ENCODE results near the gene NFIL3.

The NFIL3 gene

DNA sequence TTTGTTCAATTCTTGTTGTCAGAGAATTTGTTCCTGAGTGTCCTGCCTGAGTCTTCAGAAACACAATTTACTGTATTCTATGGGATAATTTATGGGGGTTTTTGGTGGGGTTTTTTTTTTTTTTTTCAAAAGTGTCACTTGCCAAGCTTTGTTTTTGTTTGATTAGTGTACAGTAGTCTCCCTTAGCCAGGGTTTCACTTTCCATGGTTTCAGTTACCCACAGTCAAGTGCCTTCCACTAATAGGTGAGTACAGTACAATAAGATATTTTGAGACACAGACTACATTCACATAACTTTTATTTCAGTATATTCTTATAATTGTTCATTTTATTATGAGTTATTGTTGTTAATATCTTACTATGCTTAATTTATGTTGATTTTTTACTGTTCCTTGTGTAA lies 36.9 kb downstream of the NFIL3 start:
- no peak overlapping the region for H3K56ac ChIP-seq (ENCODE audit: low read length)
- H3K4me3 ChIP-seq (ENCODE audit: low read length): no peak overlapping the region
- no peak overlapping the region for H2AK5ac ChIP-seq (ENCODE audit: low read length)
- H3K9ac ChIP-seq (ENCODE audit: low read length): no peak overlapping the region
- H4K8ac ChIP-seq (ENCODE audit: low read depth, low read length): no peak overlapping the region
- no peak for DNase-seq
- H3K27me3 ChIP-seq (ENCODE audit: insufficient read depth, low read length, poor library complexity): no peaks in the 10 kb centered on the region
- no peak overlapping the region for H3K4ac ChIP-seq (ENCODE audit: low read depth, low read length)
- no peak overlapping the region for H2BK15ac ChIP-seq (replicated peaks; ENCODE audit: low read depth)
- H3K79me2 ChIP-seq (ENCODE audit: control insufficient read depth, insufficient read depth, low read length): no peaks in the 10 kb centered on the region
- H3K36me3 ChIP-seq (ENCODE audit: control insufficient read depth, insufficient read depth, low read length): no peaks in the 10 kb centered on the region
- H3K4me1 ChIP-seq (ENCODE audit: control insufficient read depth, low read depth, low read length): no peaks in the 10 kb centered on the region
- H3K4me2 ChIP-seq (ENCODE audit: low read length): no peak overlapping the region
- no peak overlapping the region for H2BK120ac ChIP-seq (ENCODE audit: low read depth, low read length)
- no peak overlapping the region for H3K27ac ChIP-seq (ENCODE audit: low read depth, low read length)
- H2BK5ac ChIP-seq (ENCODE audit: low read length): no peak overlapping the region
- no peak overlapping the region for H3K23ac ChIP-seq (ENCODE audit: low read length)
- no peaks in the 10 kb centered on the region for H3K79me1 ChIP-seq (ENCODE audit: low read length)
- H3K18ac ChIP-seq (ENCODE audit: low read length): no peak overlapping the region
- no peak overlapping the region for H4K5ac ChIP-seq (ENCODE audit: low read length)

DNA sequence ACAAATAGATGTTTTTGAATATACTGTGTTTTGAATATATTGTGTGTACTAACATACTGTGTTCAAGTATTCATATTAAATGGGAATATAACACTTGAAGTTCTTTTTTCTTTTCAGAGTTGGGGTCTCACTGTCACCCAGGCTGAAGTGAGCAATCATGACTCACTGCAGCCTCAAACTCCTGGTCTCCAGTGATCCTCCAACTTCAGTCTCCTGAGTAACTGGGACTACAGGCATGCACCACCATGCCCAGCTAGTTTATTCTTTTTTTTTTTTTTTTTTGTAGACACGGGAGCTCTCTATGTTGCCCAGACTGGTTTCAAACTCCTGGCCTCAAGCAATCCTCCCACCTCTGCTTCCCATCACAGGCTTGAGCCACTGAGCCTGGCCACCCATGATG lies 38.7 kb downstream of the NFIL3 start:
- H3K9ac ChIP-seq (ENCODE audit: low read length): no peak overlapping the region
- no peak overlapping the region for H3K4me3 ChIP-seq (ENCODE audit: low read length)
- no peak overlapping the region for H2AK5ac ChIP-seq (ENCODE audit: low read length)
- H3K79me2 ChIP-seq (ENCODE audit: control insufficient read depth, insufficient read depth, low read length): no peaks in the 10 kb centered on the region
- no peak overlapping the region for H4K5ac ChIP-seq (ENCODE audit: low read length)
- no peaks in the 10 kb centered on the region for H3K27me3 ChIP-seq (ENCODE audit: insufficient read depth, low read length, poor library complexity)
- H2BK120ac ChIP-seq (ENCODE audit: low read depth, low read length): no peak overlapping the region
- no peak overlapping the region for H4K8ac ChIP-seq (ENCODE audit: low read depth, low read length)
- H2BK5ac ChIP-seq (ENCODE audit: low read length): no peak overlapping the region
- no peak overlapping the region for H3K18ac ChIP-seq (ENCODE audit: low read length)
- H3K27ac ChIP-seq (ENCODE audit: low read depth, low read length): no peak overlapping the region
- H3K79me1 ChIP-seq (ENCODE audit: low read length): no peaks in the 10 kb centered on the region
- H3K4me2 ChIP-seq (ENCODE audit: low read length): no peak overlapping the region
- H3K36me3 ChIP-seq (ENCODE audit: control insufficient read depth, insufficient read depth, low read length): no peaks in the 10 kb centered on the region
- no peak overlapping the region for H3K4ac ChIP-seq (ENCODE audit: low read depth, low read length)
- DNase-seq: no peak
- no peak overlapping the region for H3K23ac ChIP-seq (ENCODE audit: low read length)
- H2BK15ac ChIP-seq (replicated peaks; ENCODE audit: low read depth): no peak overlapping the region
- H3K56ac ChIP-seq (ENCODE audit: low read length): no peak overlapping the region
- WGBS (ENCODE audit: extremely low coverage, insufficient coverage, low lambda C conversion rate): no CpG with 5 or more reads among the region's 1 CpG
- H3K4me1 ChIP-seq (ENCODE audit: control insufficient read depth, low read depth, low read length): no peaks in the 10 kb centered on the region

DNA sequence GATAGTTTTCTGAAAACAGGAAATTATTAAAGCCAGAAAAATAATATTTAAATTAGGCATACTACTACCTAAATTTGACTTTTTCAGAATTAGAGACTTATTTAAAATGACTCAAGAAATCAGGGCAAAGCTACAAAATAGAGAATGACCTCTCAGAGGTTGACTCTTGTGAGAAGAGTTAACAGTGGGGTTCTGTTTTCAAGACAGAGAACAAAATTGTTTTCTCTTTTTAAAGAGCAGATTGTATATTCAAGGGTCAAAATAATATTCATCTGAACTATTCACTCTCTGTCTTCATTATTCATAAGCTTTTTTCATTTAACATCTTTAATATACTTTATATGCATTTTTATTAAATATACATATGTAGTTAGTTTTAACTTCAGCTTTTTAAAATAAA lies 40.1 kb downstream of the NFIL3 start:
- H2BK5ac ChIP-seq (ENCODE audit: low read length): no peak overlapping the region
- H3K4me2 ChIP-seq (ENCODE audit: low read length): no peak overlapping the region
- no peaks in the 10 kb centered on the region for H3K36me3 ChIP-seq (ENCODE audit: control insufficient read depth, insufficient read depth, low read length)
- H3K27ac ChIP-seq (ENCODE audit: low read depth, low read length): no peak overlapping the region
- H3K4ac ChIP-seq (ENCODE audit: low read depth, low read length): no peak overlapping the region
- H3K23ac ChIP-seq (ENCODE audit: low read length): no peak overlapping the region
- H3K56ac ChIP-seq (ENCODE audit: low read length): no peak overlapping the region
- no peak overlapping the region for H3K4me3 ChIP-seq (ENCODE audit: low read length)
- no peaks in the 10 kb centered on the region for H3K27me3 ChIP-seq (ENCODE audit: insufficient read depth, low read length, poor library complexity)
- no peak overlapping the region for H3K9ac ChIP-seq (ENCODE audit: low read length)
- H3K79me2 ChIP-seq (ENCODE audit: control insufficient read depth, insufficient read depth, low read length): no peaks in the 10 kb centered on the region
- H3K79me1 ChIP-seq (ENCODE audit: low read length): no peaks in the 10 kb centered on the region
- no peak overlapping the region for H3K18ac ChIP-seq (ENCODE audit: low read length)
- no peak overlapping the region for H2BK15ac ChIP-seq (replicated peaks; ENCODE audit: low read depth)
- H4K5ac ChIP-seq (ENCODE audit: low read length): no peak overlapping the region
- no peak for DNase-seq
- no peak overlapping the region for H2AK5ac ChIP-seq (ENCODE audit: low read length)
- no peak overlapping the region for H2BK120ac ChIP-seq (ENCODE audit: low read depth, low read length)
- H4K8ac ChIP-seq (ENCODE audit: low read depth, low read length): no peak overlapping the region
- H3K4me1 ChIP-seq (ENCODE audit: control insufficient read depth, low read depth, low read length): no peaks in the 10 kb centered on the region

DNA sequence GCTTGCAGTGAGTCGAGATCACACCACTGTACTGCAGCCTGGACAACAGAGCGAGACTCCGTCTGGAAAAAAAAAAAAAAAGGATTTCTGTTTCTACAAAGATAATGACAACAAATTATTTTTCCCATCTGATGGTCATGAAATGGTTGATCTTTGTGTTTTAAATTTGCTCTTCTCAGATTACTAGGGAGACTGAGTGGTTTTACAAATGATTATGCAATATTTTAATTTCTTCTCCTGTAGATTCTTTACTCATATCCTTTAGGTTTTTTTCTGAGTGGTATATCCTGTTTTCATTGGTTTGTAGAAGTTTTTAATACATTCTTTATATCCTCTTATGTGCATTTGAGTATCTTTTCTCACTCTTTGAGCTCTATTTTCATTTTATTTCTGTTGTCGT lies 41.3 kb downstream of the NFIL3 start:
- H3K4me1 ChIP-seq (ENCODE audit: control insufficient read depth, low read depth, low read length): no peaks in the 10 kb centered on the region
- H3K36me3 ChIP-seq (ENCODE audit: control insufficient read depth, insufficient read depth, low read length): no peaks in the 10 kb centered on the region
- DNase-seq: no peak
- WGBS (ENCODE audit: extremely low coverage, insufficient coverage, low lambda C conversion rate): no CpG with 5 or more reads among the region's 4 CpGs
- no peak overlapping the region for H3K4me2 ChIP-seq (ENCODE audit: low read length)
- H2AK5ac ChIP-seq (ENCODE audit: low read length): no peak overlapping the region
- no peak overlapping the region for H3K4ac ChIP-seq (ENCODE audit: low read depth, low read length)
- H2BK15ac ChIP-seq (replicated peaks; ENCODE audit: low read depth): no peak overlapping the region
- no peak overlapping the region for H2BK5ac ChIP-seq (ENCODE audit: low read length)
- no peak overlapping the region for H4K5ac ChIP-seq (ENCODE audit: low read length)
- H3K56ac ChIP-seq (ENCODE audit: low read length): no peak overlapping the region
- H3K79me1 ChIP-seq (ENCODE audit: low read length): no peaks in the 10 kb centered on the region
- no peak overlapping the region for H3K23ac ChIP-seq (ENCODE audit: low read length)
- H3K4me3 ChIP-seq (ENCODE audit: low read length): no peak overlapping the region
- H3K27ac ChIP-seq (ENCODE audit: low read depth, low read length): no peak overlapping the region
- no peaks in the 10 kb centered on the region for H3K27me3 ChIP-seq (ENCODE audit: insufficient read depth, low read length, poor library complexity)
- no peak overlapping the region for H3K18ac ChIP-seq (ENCODE audit: low read length)
- no peak overlapping the region for H3K9ac ChIP-seq (ENCODE audit: low read length)
- H4K8ac ChIP-seq (ENCODE audit: low read depth, low read length): no peak overlapping the region
- H3K79me2 ChIP-seq (ENCODE audit: control insufficient read depth, insufficient read depth, low read length): no peaks in the 10 kb centered on the region
- H2BK120ac ChIP-seq (ENCODE audit: low read depth, low read length): no peak overlapping the region

DNA sequence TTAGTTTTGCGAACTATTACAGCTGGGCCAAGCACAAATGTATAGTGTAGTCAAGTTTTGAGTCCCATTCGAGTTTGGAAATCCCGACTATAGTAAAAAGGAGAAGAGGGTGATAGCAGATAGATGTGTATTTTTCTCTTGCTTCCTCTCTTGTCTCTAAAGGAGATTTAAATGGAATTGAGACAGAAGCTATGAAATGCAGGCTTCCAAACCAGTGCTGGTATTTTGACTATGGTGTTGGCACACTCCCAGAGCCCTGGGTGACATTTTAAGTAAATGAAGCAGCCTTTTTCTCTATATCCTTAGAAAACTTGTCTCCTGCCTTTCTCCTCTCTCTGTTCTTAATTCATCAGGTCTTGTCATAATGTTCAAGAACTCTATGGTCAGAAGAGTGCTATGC lies 44.2 kb downstream of the NFIL3 start:
- H3K27ac ChIP-seq (ENCODE audit: low read depth, low read length): no peak overlapping the region
- H3K4me1 ChIP-seq (ENCODE audit: control insufficient read depth, low read depth, low read length): no peaks in the 10 kb centered on the region
- H3K27me3 ChIP-seq (ENCODE audit: insufficient read depth, low read length, poor library complexity): no peaks in the 10 kb centered on the region
- H3K4ac ChIP-seq (ENCODE audit: low read depth, low read length): no peak overlapping the region
- no peak for DNase-seq
- H2BK5ac ChIP-seq (ENCODE audit: low read length): no peak overlapping the region
- no peak overlapping the region for H3K4me3 ChIP-seq (ENCODE audit: low read length)
- H3K4me2 ChIP-seq (ENCODE audit: low read length): no peak overlapping the region
- no peak overlapping the region for H2BK120ac ChIP-seq (ENCODE audit: low read depth, low read length)
- H4K8ac ChIP-seq (ENCODE audit: low read depth, low read length): no peak overlapping the region
- H3K23ac ChIP-seq (ENCODE audit: low read length): no peak overlapping the region
- H3K79me1 ChIP-seq (ENCODE audit: low read length): no peaks in the 10 kb centered on the region
- no peaks in the 10 kb centered on the region for H3K79me2 ChIP-seq (ENCODE audit: control insufficient read depth, insufficient read depth, low read length)
- no peak overlapping the region for H4K5ac ChIP-seq (ENCODE audit: low read length)
- H2BK15ac ChIP-seq (replicated peaks; ENCODE audit: low read depth): no peak overlapping the region
- H3K18ac ChIP-seq (ENCODE audit: low read length): no peak overlapping the region
- WGBS (ENCODE audit: extremely low coverage, insufficient coverage, low lambda C conversion rate): no CpG with 5 or more reads among the region's 3 CpGs
- no peak overlapping the region for H3K56ac ChIP-seq (ENCODE audit: low read length)
- no peak overlapping the region for H3K9ac ChIP-seq (ENCODE audit: low read length)
- no peaks in the 10 kb centered on the region for H3K36me3 ChIP-seq (ENCODE audit: control insufficient read depth, insufficient read depth, low read length)
- H2AK5ac ChIP-seq (ENCODE audit: low read length): no peak overlapping the region

DNA sequence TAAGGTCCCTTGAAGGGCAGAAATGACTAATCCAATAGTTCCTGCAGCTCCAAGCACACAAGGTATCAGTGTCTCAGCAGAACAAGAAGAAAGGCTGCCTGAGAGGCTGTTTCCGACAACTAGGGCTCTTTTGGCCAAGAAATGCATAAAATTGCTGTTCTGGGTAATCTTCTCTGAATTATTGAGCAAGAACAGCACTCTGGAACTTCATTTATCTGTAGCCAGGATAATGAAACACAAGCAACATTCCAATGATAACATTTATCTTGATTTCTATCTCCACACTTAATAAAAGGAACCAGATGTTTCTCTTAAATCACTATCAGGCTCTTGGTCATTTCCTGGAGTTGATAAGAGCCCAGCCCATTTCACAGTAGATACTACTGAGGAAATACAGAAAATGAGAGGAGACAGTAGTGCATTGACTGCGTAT lies 44.9 kb downstream of the NFIL3 start:
- Histone ChIP-seq H2BK5ac (ENCODE audit: low read length) (no peak overlapping the region), H2BK15ac (replicated peaks; ENCODE audit: low read depth) (no peak overlapping the region), H3K79me1 (ENCODE audit: low read length) (no peaks in the 10 kb centered on the region), H3K56ac (ENCODE audit: low read length) (no peak overlapping the region), H3K4ac (ENCODE audit: low read depth, low read length) (no peak overlapping the region), H4K8ac (ENCODE audit: low read depth, low read length) (no peak overlapping the region), H3K23ac (ENCODE audit: low read length) (no peak overlapping the region), H3K18ac (ENCODE audit: low read length) (no peak overlapping the region), H3K4me1 (ENCODE audit: control insufficient read depth, low read depth, low read length) (no peaks in the 10 kb centered on the region), H3K4me2 (ENCODE audit: low read length) (no peak overlapping the region), H3K27ac (ENCODE audit: low read depth, low read length) (no peak overlapping the region), H4K5ac (ENCODE audit: low read length) (no peak overlapping the region), H3K9ac (ENCODE audit: low read length) (no peak overlapping the region), H3K4me3 (ENCODE audit: low read length) (no peak overlapping the region), H3K36me3 (ENCODE audit: control insufficient read depth, insufficient read depth, low read length) (no peaks in the 10 kb centered on the region), H2BK120ac (ENCODE audit: low read depth, low read length) (no peak overlapping the region), H3K79me2 (ENCODE audit: control insufficient read depth, insufficient read depth, low read length) (no peaks in the 10 kb centered on the region), H2AK5ac (ENCODE audit: low read length) (no peak overlapping the region), H3K27me3 (ENCODE audit: insufficient read depth, low read length, poor library complexity) (no peaks in the 10 kb centered on the region)
- WGBS (ENCODE audit: extremely low coverage, insufficient coverage, low lambda C conversion rate): no CpG with 5 or more reads among the region's 2 CpGs
- peak; percentile 35 for DNase-seq
